ENCODE measurements around the gene TMED4. TPM values are rescaled to one million over a fixed set of nuclear protein-coding genes. Genes with fewer than 3 reads are reported as not detected.
A peak's percentile ranks its signal among the peaks of the same experiment; 100 is the strongest.

TMED4 gene
- 100 to 1,000 TPM in 1 of 4 donors, 10 to 100 TPM in 3; 76.8 to 101 (median 93.2) TPM for total RNA-seq

DNA sequence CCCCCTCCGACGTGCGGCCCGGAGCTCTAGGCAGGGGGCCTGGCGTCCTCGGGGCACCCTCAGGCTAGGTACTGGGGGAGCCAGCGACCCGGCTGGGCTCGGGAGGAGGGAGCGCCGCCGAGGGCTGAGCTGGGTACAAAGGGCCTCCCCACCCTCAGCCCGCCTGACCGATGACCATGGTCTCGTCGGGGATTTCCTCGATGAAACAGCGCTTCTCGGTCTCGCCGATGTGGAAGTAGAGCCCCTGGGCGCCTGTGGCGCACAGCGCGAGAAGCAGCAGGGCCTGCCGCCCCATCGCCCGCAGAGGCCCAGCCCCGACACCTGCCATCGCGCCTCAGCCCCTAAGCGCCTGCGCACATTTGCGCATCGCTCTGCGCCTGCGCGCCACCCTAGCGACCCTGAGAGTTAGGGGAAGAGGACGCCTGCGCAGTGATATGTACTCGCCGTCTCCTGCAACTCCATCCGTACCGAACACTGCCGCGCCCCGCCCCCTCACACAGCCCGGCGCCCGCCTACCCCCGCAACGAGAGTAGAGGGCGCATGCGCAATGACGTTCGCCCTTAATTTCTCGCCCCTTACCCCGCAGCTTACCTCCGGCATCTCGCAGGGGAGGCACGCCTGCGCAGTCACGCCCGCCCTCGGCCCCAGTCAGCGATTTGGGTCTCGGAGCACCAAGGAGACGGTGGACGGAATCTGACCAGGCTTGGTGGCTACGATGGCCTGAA lies at the start of gene TMED4:
TMED4 (minus strand) TSS at position 353 of the 725 bp plus-strand sequence; CDS start at position 328, 25 bp downstream.
- DNase-seq (ENCODE audit: low spot score in 2 of 2) = peak; percentile 99 to 100
- Histone ChIP-seq H3K4me3 (peak within 1 kb of the TSS; percentile 77), H3K27me3 (no peaks in the 10 kb centered on the region), H3K27ac (peak within 1 kb of the TSS; percentile 94), H3K4me1 (peaks cover 15% of the 10 kb centered on the region), H3K9me3 (no peaks in the 10 kb centered on the region), H3K36me3 (peaks cover 23% of the 10 kb centered on the region)
- peak; percentile 12 to 65 (median 42) for TF ChIP-seq POLR2AphosphoS5 (IDR thresholded peaks at IDR 0.05)
- TF ChIP-seq POLR2A (IDR thresholded peaks at IDR 0.05) = peak; percentile 30 to 62
- TF ChIP-seq EP300 (IDR thresholded peaks at IDR 0.05) = no peak
- 0% methylated on average over 22 of the region's 71 CpGs for WGBS

- 73% methylated on average over 6 of the region's 6 CpGs for WGBS
- Histone ChIP-seq H3K9me3 (no peaks in the 10 kb centered on the region), H3K36me3 (peaks cover 8% of the 10 kb centered on the region), H3K27me3 (no peaks in the 10 kb centered on the region), H3K27ac (peak overlapping the region; percentile 43), H3K4me1 (peaks cover 58% of the 10 kb centered on the region), H3K4me3 (no peak overlapping the region)
- TF ChIP-seq POLR2AphosphoS5 (IDR thresholded peaks at IDR 0.05) = no peak
- TF ChIP-seq, protein P1, sequence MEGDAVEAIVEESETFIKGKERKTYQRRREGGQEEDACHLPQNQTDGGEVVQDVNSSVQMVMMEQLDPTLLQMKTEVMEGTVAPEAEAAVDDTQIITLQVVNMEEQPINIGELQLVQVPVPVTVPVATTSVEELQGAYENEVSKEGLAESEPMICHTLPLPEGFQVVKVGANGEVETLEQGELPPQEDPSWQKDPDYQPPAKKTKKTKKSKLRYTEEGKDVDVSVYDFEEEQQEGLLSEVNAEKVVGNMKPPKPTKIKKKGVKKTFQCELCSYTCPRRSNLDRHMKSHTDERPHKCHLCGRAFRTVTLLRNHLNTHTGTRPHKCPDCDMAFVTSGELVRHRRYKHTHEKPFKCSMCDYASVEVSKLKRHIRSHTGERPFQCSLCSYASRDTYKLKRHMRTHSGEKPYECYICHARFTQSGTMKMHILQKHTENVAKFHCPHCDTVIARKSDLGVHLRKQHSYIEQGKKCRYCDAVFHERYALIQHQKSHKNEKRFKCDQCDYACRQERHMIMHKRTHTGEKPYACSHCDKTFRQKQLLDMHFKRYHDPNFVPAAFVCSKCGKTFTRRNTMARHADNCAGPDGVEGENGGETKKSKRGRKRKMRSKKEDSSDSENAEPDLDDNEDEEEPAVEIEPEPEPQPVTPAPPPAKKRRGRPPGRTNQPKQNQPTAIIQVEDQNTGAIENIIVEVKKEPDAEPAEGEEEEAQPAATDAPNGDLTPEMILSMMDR (IDR thresholded peaks at IDR 0.05) = no peak
- no peak for TF ChIP-seq POLR2A (IDR thresholded peaks at IDR 0.05)
- TF ChIP-seq EP300 (IDR thresholded peaks at IDR 0.05) = no peak
- DNase-seq (ENCODE audit: low spot score in 2 of 2) = no peak
Observed at GRCh38 chr7:44631458-44632115, 49.6 kb upstream of the TMED4 start.

DNA sequence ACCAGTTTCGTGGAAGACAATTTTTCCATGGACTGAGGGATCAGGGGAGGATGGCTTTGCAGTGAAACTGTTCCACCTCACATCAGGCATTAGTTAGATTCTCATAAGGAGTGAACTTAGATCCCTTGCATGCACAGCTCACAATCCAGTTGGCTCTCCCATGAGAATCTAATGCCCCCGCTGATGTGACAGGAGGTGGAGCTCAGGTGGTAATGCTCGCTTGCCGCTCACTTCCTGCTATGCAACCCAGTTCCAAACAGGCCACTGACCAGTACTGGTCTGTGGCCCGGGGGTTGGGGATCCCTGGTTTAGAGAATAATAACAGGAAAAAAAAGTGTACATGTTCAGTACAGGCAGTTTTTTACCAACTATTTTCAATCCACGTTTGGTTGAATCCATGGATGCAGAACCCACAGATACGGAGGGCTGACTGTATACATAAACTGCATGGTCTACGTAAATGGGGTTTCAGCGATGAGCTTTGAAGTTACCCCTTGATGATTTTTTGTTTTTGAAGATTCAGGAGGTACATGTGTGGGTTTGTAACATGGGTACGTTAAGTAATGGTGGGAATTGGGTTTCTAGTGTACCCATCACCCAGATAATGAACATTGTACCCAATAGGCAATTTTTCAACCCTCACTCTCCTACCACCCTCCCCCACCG lies 48.9 kb upstream of the TMED4 start:
- H3K27me3 ChIP-seq = no peaks in the 10 kb centered on the region
- TF ChIP-seq, protein P1 (IDR thresholded peaks at IDR 0.05) = no peak
- no peak for TF ChIP-seq POLR2A (IDR thresholded peaks at IDR 0.05)
- TF ChIP-seq EP300 (IDR thresholded peaks at IDR 0.05) = no peak
- TF ChIP-seq POLR2AphosphoS5 (IDR thresholded peaks at IDR 0.05) = no peak
- no peak overlapping the region for H3K4me3 ChIP-seq
- peaks cover 55% of the 10 kb centered on the region for H3K4me1 ChIP-seq
- no peaks in the 10 kb centered on the region for H3K9me3 ChIP-seq
- WGBS = 77% methylated on average over 11 of the region's 11 CpGs
- peak overlapping the region; percentile 2 for H3K27ac ChIP-seq
- no peak for DNase-seq (ENCODE audit: low spot score in 2 of 2)
- peaks cover 14% of the 10 kb centered on the region for H3K36me3 ChIP-seq

DNA sequence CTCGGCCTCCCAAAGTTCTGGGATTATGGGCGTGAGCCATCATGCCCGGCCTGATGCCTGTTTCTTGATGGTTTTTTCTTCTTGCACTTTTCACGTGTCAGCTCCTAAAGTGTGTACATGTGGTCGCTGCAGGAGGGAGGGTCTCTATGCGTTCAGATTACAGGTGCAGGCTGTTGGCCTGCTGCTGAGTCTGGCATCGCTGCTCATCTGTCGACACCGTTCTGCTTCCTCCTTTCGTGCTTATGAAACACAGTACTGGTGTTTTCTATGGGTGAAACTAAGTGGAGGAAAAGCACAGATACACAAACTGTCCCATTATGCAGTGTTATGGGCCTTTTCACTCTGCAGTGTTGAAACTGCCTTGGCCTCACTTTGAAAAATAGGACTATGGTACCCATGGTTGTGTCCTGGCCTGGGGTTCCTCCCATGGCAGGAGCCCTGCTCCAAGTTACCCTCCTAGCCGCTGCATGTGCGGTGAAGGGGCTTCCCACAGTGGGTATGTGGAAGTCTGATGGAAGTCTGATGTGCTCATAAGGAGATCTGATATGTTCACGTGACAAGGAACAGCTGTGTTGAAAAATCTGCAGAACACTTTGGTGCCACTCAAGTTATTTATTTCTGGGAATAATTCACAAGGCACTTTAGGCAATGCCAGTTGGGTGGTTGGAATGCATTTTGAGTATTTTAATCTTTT lies 47.9 kb upstream of the TMED4 start:
- peak overlapping the region; percentile 2 for H3K27ac ChIP-seq
- no peak overlapping the region for H3K4me3 ChIP-seq
- H3K4me1 ChIP-seq = peaks cover 46% of the 10 kb centered on the region
- WGBS = 67% methylated on average over 13 of the region's 13 CpGs
- no peaks in the 10 kb centered on the region for H3K27me3 ChIP-seq
- DNase-seq (ENCODE audit: low spot score in 2 of 2) = no peak
- H3K9me3 ChIP-seq = no peaks in the 10 kb centered on the region
- peaks cover 23% of the 10 kb centered on the region for H3K36me3 ChIP-seq
- TF ChIP-seq POLR2A (IDR thresholded peaks at IDR 0.05) = no peak
- TF ChIP-seq POLR2AphosphoS5 (IDR thresholded peaks at IDR 0.05) = no peak
- TF ChIP-seq, protein P1 (IDR thresholded peaks at IDR 0.05) = no peak
- no peak for TF ChIP-seq EP300 (IDR thresholded peaks at IDR 0.05)

DNA sequence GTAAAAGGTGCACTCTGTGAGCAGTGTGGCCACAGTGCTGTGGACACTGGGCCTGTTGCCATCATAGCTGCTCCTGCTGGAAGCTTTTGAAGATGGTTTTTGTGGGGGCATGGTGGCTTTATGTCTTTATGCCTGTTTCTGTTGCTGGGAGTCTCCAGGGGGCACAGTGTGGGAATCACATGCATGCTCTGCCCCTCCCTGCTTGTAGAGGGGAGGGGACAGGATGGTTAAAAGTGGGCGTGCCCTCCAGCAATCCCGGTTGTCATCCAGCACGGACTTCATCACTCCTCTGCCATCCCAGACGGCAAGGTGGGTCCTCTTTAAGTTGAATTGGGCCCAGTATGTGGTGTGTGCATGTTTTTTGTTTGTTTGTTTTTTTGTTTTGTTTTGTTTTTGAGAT lies 44.6 kb upstream of the TMED4 start:
- Histone ChIP-seq H3K27me3 (no peaks in the 10 kb centered on the region), H3K4me3 (no peak overlapping the region), H3K4me1 (peaks cover 29% of the 10 kb centered on the region), H3K9me3 (no peaks in the 10 kb centered on the region), H3K36me3 (peaks cover 29% of the 10 kb centered on the region), H3K27ac (no peak overlapping the region)
- WGBS = 67% methylated on average over 4 of the region's 4 CpGs
- TF ChIP-seq POLR2A (IDR thresholded peaks at IDR 0.05) (no peak), EP300 (IDR thresholded peaks at IDR 0.05) (no peak), POLR2AphosphoS5 (IDR thresholded peaks at IDR 0.05) (no peak)
- TF ChIP-seq, protein P1 (IDR thresholded peaks at IDR 0.05) = no peak
- DNase-seq (ENCODE audit: low spot score in 2 of 2) = no peak

Measured in suprapubic skin (tissue), 4 donors.